Gastroesophageal sphincter (tissue), 4 donors: ENCODE data around the gene PCDHGB6. TPM values are rescaled to one million over a fixed set of nuclear protein-coding genes. Genes with fewer than 3 reads are reported as not detected.
"Not testable (repeated sequence)": the region's sequence is repeated elsewhere in the genome, so short reads cannot be mapped to it uniquely, and the experiment has no call there.

Experiments
- ATAC-seq: fragments of 150-250 bp; one replicate; pipeline ENCODE4 v1.9.1; 2016; ENCODE audit warnings: mild to moderate bottlenecking, moderate library complexity
- H3K27ac ChIP-seq, 4 donors: fragments of 200-600 bp; sonication (generic) in 3 of 4; 1 replicate in 3 of 4; 2 replicates in 1 of 4; pipeline ENCODE4 v1.5.1; 2016 to 2019
- H3K27me3 ChIP-seq: fragments of 200-600 bp; sonication (generic); one replicate; pipeline ENCODE4 v1.5.1; 2019
- H3K36me3 ChIP-seq, 2 donors: fragments of 200-600 bp; sonication (generic); one replicate each; pipeline ENCODE4 v1.5.1; 2019; ENCODE audit warnings: control low read depth in 1 of 2
- H3K4me1 ChIP-seq, 3 donors: fragments of 200-600 bp; sonication (generic); 1 replicate in 2 of 3; 2 replicates in 1 of 3; pipeline ENCODE4 v1.5.1; 2016 to 2019; ENCODE audit warnings: control low read depth in 2 of 3
- H3K4me3 ChIP-seq, 2 donors: fragments of 200-600 bp; sonication (generic); one replicate each; pipeline ENCODE4 v1.5.1; 2019; ENCODE audit warnings: mild to moderate bottlenecking in 1 of 2, moderate library complexity in 1 of 2
- H3K9me3 ChIP-seq, 3 donors: fragments of 200-600 bp; sonication (generic); one replicate each; pipeline ENCODE4 v1.5.1; 2017 to 2019; ENCODE audit warnings: control low read depth in 2 of 3
- EP300 ChIP-seq: sonication (generic); formaldehyde crosslinking; IDR thresholded peaks from one replicate; pipeline ENCODE4 v1.6.1; 2017; ENCODE audit warnings: antibody characterized with exemption, mild to moderate bottlenecking
- POLR2A ChIP-seq, 2 donors: fragments of 450-650 bp; IDR thresholded peaks; one replicate each; pipeline ENCODE4 v1.6.1; 2017; ENCODE audit warnings: antibody characterized with exemption in 2 of 2, mild to moderate bottlenecking in 2 of 2, moderate library complexity in 1 of 2
- POLR2AphosphoS5 ChIP-seq: sonication (generic); formaldehyde crosslinking; IDR thresholded peaks from one replicate; pipeline ENCODE4 v1.6.1; 2017; ENCODE audit warnings: antibody characterized with exemption
- WGBS, 2 donors: methylation state at CpG; one replicate each; pipeline ENCODE4 v1.1.5; 2018; ENCODE audit warnings: low coverage in 1 of 2; 5-methylcytosine and 5-hydroxymethylcytosine counted together
- total RNA-seq, 4 donors: library from RNA; depleted of rRNA; stranded (reverse); fragments of >200 nt; gene quantifications; one replicate each; pipeline ENCODE4 v1.1.0, GENCODE V29; 2016
- TF ChIP-seq, protein P1 (sequence below), 4 experiments: fragments of 200-600 bp in 2 of 4; fragments of 450-650 bp in 2 of 4; sonication (generic) in 1 of 4; IDR thresholded peaks; one replicate each; pipeline ENCODE4 v1.5.1; 2017 to 2019; ENCODE audit warnings: antibody characterized with exemption in 4 of 4, mild to moderate bottlenecking in 2 of 4, moderate library complexity in 2 of 4

Gene PCDHGB6
- total RNA-seq, 4 donors from 2014 or later, result 5.7 to 11.7 (median 6.5) TPM

DNA sequence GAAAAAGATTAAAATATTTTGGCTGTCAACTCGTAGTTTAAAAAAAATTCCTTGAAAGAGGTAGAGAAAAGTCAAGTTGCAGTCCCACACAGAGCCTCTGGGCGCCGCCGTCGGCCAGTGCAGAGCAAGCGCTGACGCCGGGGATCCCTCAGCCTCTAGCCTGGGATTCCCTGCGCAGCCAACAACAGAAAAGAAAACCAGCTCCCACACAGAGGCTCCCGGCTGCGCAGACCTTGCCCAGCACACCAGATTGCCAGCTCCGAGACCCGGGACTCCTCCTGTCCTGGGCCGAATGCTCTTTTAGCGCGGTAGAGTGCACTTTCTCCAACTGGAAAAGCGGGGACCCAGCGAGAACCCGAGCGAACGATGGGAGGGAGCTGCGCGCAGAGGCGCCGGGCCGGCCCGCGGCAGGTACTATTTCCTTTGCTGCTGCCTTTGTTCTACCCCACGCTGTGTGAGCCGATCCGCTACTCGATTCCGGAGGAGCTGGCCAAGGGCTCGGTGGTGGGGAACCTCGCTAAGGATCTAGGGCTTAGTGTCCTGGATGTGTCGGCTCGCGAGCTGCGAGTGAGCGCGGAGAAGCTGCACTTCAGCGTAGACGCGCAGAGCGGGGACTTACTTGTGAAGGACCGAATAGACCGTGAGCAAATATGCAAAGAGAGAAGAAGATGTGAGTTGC is 9.8 kb downstream of the PCDHGB6 start, which contains the start of gene PCDHGB7:
TSS of gene PCDHGB7 (plus strand) at position 184 of the 679 bp plus-strand sequence. CDS start at position 367, 183 bp downstream.
- WGBS, 2 donors, result 8 to 10% methylated on average over 8 to 13 of the region's 47 CpGs
- H3K27ac ChIP-seq, result peak within 1 kb of the TSS in 3 of 4 donors; percentile 56 to 70 (median 69)

GRCh38 chr5:141419074-141419880 is 11.5 kb downstream of the PCDHGB6 start:
- Histone ChIP-seq H3K4me3 (no peak overlapping the region), H3K27me3 (no peaks in the 10 kb centered on the region), H3K27ac (no peak overlapping the region), H3K36me3 (peaks cover 0 to 14% of the 10 kb centered on the region in 2 donors), H3K9me3 (peaks cover 0 to 98% (median 12%) of the 10 kb centered on the region in 3 donors), H3K4me1 (peaks cover 0 to 23% (median 0%) of the 10 kb centered on the region in 3 donors)
- 18 to 46% methylated on average over 6 to 7 of the region's 74 CpGs for WGBS, 2 donors
- no peak for TF ChIP-seq POLR2AphosphoS5
- TF ChIP-seq EP300, result no peak
- TF ChIP-seq, protein P1, sequence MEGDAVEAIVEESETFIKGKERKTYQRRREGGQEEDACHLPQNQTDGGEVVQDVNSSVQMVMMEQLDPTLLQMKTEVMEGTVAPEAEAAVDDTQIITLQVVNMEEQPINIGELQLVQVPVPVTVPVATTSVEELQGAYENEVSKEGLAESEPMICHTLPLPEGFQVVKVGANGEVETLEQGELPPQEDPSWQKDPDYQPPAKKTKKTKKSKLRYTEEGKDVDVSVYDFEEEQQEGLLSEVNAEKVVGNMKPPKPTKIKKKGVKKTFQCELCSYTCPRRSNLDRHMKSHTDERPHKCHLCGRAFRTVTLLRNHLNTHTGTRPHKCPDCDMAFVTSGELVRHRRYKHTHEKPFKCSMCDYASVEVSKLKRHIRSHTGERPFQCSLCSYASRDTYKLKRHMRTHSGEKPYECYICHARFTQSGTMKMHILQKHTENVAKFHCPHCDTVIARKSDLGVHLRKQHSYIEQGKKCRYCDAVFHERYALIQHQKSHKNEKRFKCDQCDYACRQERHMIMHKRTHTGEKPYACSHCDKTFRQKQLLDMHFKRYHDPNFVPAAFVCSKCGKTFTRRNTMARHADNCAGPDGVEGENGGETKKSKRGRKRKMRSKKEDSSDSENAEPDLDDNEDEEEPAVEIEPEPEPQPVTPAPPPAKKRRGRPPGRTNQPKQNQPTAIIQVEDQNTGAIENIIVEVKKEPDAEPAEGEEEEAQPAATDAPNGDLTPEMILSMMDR (IDR thresholded peaks at IDR 0.05), result no peak
- no peak for TF ChIP-seq POLR2A (IDR thresholded peaks at IDR 0.05)
- ATAC-seq, result no peak

More for the DNA sequence above, 9.8 kb downstream of the PCDHGB6 start, which contains the start of gene PCDHGB7:
- not testable (repeated sequence) for H3K27me3 ChIP-seq
- H3K4me3 ChIP-seq, result peak within 1 kb of the TSS; percentile 36 to 52
- H3K9me3 ChIP-seq, result peaks cover 0 to 98% (median 11%) of the 10 kb centered on the region in 3 donors
- TF ChIP-seq, protein P1 (IDR thresholded peaks at IDR 0.05), result peak; percentile 35 to 74 (median 68)
- ATAC-seq, result peak; percentile 87
- peaks cover 0 to 16% of the 10 kb centered on the region in 2 donors for H3K36me3 ChIP-seq
- peaks cover 0 to 23% (median 0%) of the 10 kb centered on the region in 3 donors for H3K4me1 ChIP-seq

- H3K27me3 ChIP-seq, result no peaks in the 10 kb centered on the region
- TF ChIP-seq POLR2A (IDR thresholded peaks at IDR 0.05), result no peak
- TF ChIP-seq, protein P1 (IDR thresholded peaks at IDR 0.05), result peak in 3 of 4 experiments; percentile 19 to 36 (median 27)
- H3K36me3 ChIP-seq, result peaks cover 0 to 16% of the 10 kb centered on the region in 2 donors
- peak within 1 kb of the TSS in 1 of 2 donors; percentile 41 for H3K4me3 ChIP-seq
- no peak within 1 kb of the TSS for H3K27ac ChIP-seq
- peak; percentile 43 for ATAC-seq
- WGBS, 2 donors, result 15 to 20% methylated on average over 24 to 28 of the region's 42 CpGs
- H3K4me1 ChIP-seq, result peaks cover 0 to 23% (median 0%) of the 10 kb centered on the region in 3 donors
- H3K9me3 ChIP-seq, result peaks cover 0 to 99% (median 12%) of the 10 kb centered on the region in 3 donors
Measured at GRCh38 chr5:141420855-141421488, 13.2 kb downstream of the PCDHGB6 start, which contains the start of gene PCDHGA11. Gene PCDHGA11, plus strand, starts transcription at chr5:141421051. Its CDS starts 177 bp downstream, at chr5:141421228.

- ATAC-seq, result no peak
- Histone ChIP-seq H3K27ac (no peak overlapping the region), H3K4me3 (peak overlapping the region in 1 of 2 donors; percentile 41), H3K36me3 (peaks cover 0 to 21% of the 10 kb centered on the region in 2 donors), H3K27me3 (no peaks in the 10 kb centered on the region), H3K4me1 (peaks cover 0 to 23% (median 0%) of the 10 kb centered on the region in 3 donors), H3K9me3 (peaks cover 0 to 99% (median 13%) of the 10 kb centered on the region in 3 donors)
- no peak for TF ChIP-seq POLR2A (IDR thresholded peaks at IDR 0.05)
- TF ChIP-seq EP300, result no peak
- no peak for TF ChIP-seq POLR2AphosphoS5
- TF ChIP-seq, protein P1 (IDR thresholded peaks at IDR 0.05), result no peak
- 0 to 10% methylated on average over 2 to 6 of the region's 13 CpGs for WGBS, 2 donors
Measured at GRCh38 chr5:141421489-141421855, 13.7 kb downstream of the PCDHGB6 start.
